Measurements from ENCODE around the gene MTCL1. TPM values are rescaled to one million over a fixed set of nuclear protein-coding genes. Genes with fewer than 3 reads are reported as not detected.
A peak's percentile ranks its signal among the peaks of the same experiment; 100 is the strongest.

The MTCL1 gene
- total RNA-seq, 1 donor from 2014 or later: 10.0 TPM

- no peak for TF ChIP-seq CTCF (IDR thresholded peaks at IDR 0.05; ENCODE audit: insufficient read depth, low read length, severe bottlenecking)
- no peaks in the 10 kb centered on the region for H3K27me3 ChIP-seq (ENCODE audit: control insufficient read depth, insufficient read depth, low read length)
- DNase-seq (ENCODE audit: low read depth) (peak; percentile 99), FAIRE-seq (peak; percentile 94)
- H3K36me3 ChIP-seq (ENCODE audit: control insufficient read depth, insufficient read depth, low read length): no peaks in the 10 kb centered on the region
- H3K4me3 ChIP-seq (ENCODE audit: low read depth, low read length): no peak overlapping the region
Measured at GRCh38 chr18:8858888-8859511, 153.6 kb downstream of the MTCL1 start.

DNA sequence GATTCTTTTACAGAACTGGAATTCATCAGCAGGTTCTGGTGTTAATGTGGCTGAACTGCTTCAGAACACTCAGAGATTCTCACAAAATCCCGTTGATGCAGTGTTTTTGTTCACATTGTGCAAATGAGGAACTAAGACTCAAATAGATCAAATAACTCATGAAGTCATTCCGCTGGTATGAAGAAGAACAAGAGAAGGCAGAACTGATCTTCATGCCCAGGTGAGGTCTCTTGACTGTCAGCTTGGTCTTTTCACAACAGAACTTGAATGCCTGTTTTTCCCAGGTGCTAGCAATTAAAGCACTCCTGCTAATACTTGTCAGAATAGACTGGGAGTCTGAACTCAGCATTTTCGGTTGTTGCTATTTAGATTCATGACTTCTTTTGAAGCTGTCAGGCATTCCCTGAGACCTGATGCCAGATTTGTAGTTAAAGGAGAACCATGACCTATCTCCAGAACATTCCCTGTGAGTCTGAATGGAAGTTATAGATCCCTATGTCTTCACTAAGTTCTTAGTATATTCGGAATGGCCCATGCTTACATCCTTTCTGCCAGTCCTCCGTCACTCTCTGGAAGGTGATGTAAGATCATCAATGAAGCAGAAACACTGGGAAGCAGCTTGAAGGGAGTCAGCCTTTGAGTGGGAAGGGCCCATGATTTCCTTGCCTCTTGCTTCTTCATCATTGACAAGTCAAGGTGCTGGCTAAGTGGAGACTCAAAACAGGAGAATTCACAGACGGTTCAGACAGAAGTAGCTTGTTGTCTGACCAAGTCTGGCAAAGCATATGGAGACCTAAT lies 155.7 kb downstream of the MTCL1 start:
- no peak for FAIRE-seq
- H3K36me3 ChIP-seq (ENCODE audit: control insufficient read depth, insufficient read depth, low read length): no peaks in the 10 kb centered on the region
- H3K4me3 ChIP-seq (ENCODE audit: low read depth, low read length): no peak overlapping the region
- no peaks in the 10 kb centered on the region for H3K27me3 ChIP-seq (ENCODE audit: control insufficient read depth, insufficient read depth, low read length)
- peak; percentile 79 for DNase-seq (ENCODE audit: low read depth)
- no peak for TF ChIP-seq CTCF (IDR thresholded peaks at IDR 0.05; ENCODE audit: insufficient read depth, low read length, severe bottlenecking)

- H3K4me3 ChIP-seq (ENCODE audit: low read depth, low read length): no peak overlapping the region
- no peak for TF ChIP-seq CTCF (IDR thresholded peaks at IDR 0.05; ENCODE audit: insufficient read depth, low read length, severe bottlenecking)
- DNase-seq (ENCODE audit: low read depth) (no peak), FAIRE-seq (no peak)
- H3K27me3 ChIP-seq (ENCODE audit: control insufficient read depth, insufficient read depth, low read length): no peaks in the 10 kb centered on the region
- no peaks in the 10 kb centered on the region for H3K36me3 ChIP-seq (ENCODE audit: control insufficient read depth, insufficient read depth, low read length)
Measured at GRCh38 chr18:8863427-8863826, 158.1 kb downstream of the MTCL1 start.

- no peaks in the 10 kb centered on the region for H3K27me3 ChIP-seq (ENCODE audit: control insufficient read depth, insufficient read depth, low read length)
- no peaks in the 10 kb centered on the region for H3K36me3 ChIP-seq (ENCODE audit: control insufficient read depth, insufficient read depth, low read length)
- no peak overlapping the region for H3K4me3 ChIP-seq (ENCODE audit: low read depth, low read length)
- DNase-seq (ENCODE audit: low read depth) (no peak), FAIRE-seq (no peak)
- no peak for TF ChIP-seq CTCF (IDR thresholded peaks at IDR 0.05; ENCODE audit: insufficient read depth, low read length, severe bottlenecking)
Measured at GRCh38 chr18:8865934-8866333, 160.6 kb downstream of the MTCL1 start.

DNA sequence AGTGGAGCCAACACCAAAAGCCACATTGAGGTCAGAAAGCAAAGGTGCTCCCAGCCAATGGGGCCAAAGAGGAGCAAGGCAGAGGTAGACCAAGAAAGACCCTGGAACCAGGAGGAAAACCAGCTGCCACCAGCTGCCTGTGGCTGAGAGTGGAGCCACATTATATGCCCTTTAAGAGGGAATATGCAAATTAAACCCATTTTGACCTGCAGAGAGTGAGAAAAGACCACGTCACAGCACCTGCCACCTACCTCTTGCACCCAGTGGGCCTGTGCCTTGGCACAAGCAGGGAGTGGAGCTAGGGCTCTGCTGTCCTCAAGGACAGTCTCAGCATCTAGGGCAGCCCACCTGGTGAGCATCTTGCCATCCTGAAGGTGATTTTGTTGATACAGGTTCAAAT lies 161.3 kb downstream of the MTCL1 start:
- DNase-seq (ENCODE audit: low read depth): no peak
- no peak for TF ChIP-seq CTCF (IDR thresholded peaks at IDR 0.05; ENCODE audit: insufficient read depth, low read length, severe bottlenecking)
- H3K4me3 ChIP-seq (ENCODE audit: low read depth, low read length): no peak overlapping the region
- no peak for FAIRE-seq
- H3K27me3 ChIP-seq (ENCODE audit: control insufficient read depth, insufficient read depth, low read length): no peaks in the 10 kb centered on the region
- H3K36me3 ChIP-seq (ENCODE audit: control insufficient read depth, insufficient read depth, low read length): no peaks in the 10 kb centered on the region

All from bronchial epithelial cell (primary cell).